GM18511 (cell line): ENCODE data around the gene GSN.

Experiments used
- ATAC-seq: cut with Tn5 transposase; IDR thresholded peaks from one replicate; pipeline ENCODE4 v1.9.1; 2021; ENCODE audit warnings: mild to moderate bottlenecking, moderate library complexity; ENCODE audit not compliant: unreplicated experiment

Gene GSN

GRCh38 chr9:121322037-121322736 lies 54.2 kb downstream of the GSN start:
- ATAC-seq, result no peak

- ATAC-seq, result no peak
Measured at GRCh38 chr9:121322737-121323448, 54.9 kb downstream of the GSN start.

- ATAC-seq, result no peak
Measured at GRCh38 chr9:121323449-121324151, 55.6 kb downstream of the GSN start.

- peak; percentile 49 for ATAC-seq
Measured at GRCh38 chr9:121324316-121324715, 56.4 kb downstream of the GSN start.

- no peak for ATAC-seq
Measured at GRCh38 chr9:121324755-121325154, 56.8 kb downstream of the GSN start.

GRCh38 chr9:121325387-121325786 lies 57.4 kb downstream of the GSN start:
- no peak for ATAC-seq

GRCh38 chr9:121326130-121326838 lies 58.3 kb downstream of the GSN start:
- ATAC-seq, result no peak

- ATAC-seq, result no peak
Measured at GRCh38 chr9:121326901-121327613, 59.1 kb downstream of the GSN start.

GRCh38 chr9:121328476-121328875 lies 60.5 kb downstream of the GSN start:
- ATAC-seq, result no peak

GRCh38 chr9:121328876-121329681 lies 61.1 kb downstream of the GSN start:
- ATAC-seq, result no peak

GRCh38 chr9:121331549-121331948 lies 63.6 kb downstream of the GSN start:
- ATAC-seq, result no peak

- ATAC-seq, result no peak
Measured at GRCh38 chr9:121331992-121332685, 64.2 kb downstream of the GSN start.

- no peak for ATAC-seq
Measured at GRCh38 chr9:121333950-121334773, 66.2 kb downstream of the GSN start.

- ATAC-seq, result no peak
Measured at GRCh38 chr9:121336665-121337064, 68.7 kb downstream of the GSN start.

GRCh38 chr9:121339437-121339836 lies 71.5 kb downstream of the GSN start:
- no peak for ATAC-seq

GRCh38 chr9:121340676-121341392 lies 72.9 kb downstream of the GSN start:
- ATAC-seq, result peak; percentile 86

GRCh38 chr9:121344184-121344583 lies 76.2 kb downstream of the GSN start:
- ATAC-seq, result no peak

- ATAC-seq, result no peak
Measured at GRCh38 chr9:121345070-121345469, 77.1 kb downstream of the GSN start.
